Dendritic cell treated with granulocyte-macrophage colony-stimulating factor and Interleukin-4, amounts not matched to agents 40 ng/mL and 50 ng/mL, for 4 days (primary cell): ENCODE results near the gene CHML.

Experiments
- H3K27ac Mint-ChIP-seq: one replicate; pipeline ENCODE4 v1.8.0; 2022; ENCODE audit warnings: mild to moderate bottlenecking, mixed read lengths
- H3K27me3 Mint-ChIP-seq: one replicate; pipeline ENCODE4 v1.8.0; 2022; ENCODE audit warnings: mild to moderate bottlenecking, mixed read lengths
- H3K36me3 Mint-ChIP-seq: one replicate; pipeline ENCODE4 v1.8.0; 2022; ENCODE audit warnings: low read depth, mixed read lengths
- H3K4me1 Mint-ChIP-seq: one replicate; pipeline ENCODE4 v1.8.0; 2022; ENCODE audit warnings: low read depth, mixed read lengths
- H3K4me3 Mint-ChIP-seq: one replicate; pipeline ENCODE4 v1.8.0; 2022; ENCODE audit warnings: mild to moderate bottlenecking, moderate library complexity, mixed read lengths
- H3K9me3 Mint-ChIP-seq: one replicate; pipeline ENCODE4 v1.8.0; 2022; ENCODE audit warnings: mixed read lengths
- intact Hi-C: fragments of 100-400 bp; cut with micrococcal nuclease; formaldehyde crosslinking; loops from one replicate; pipeline ENCODE4 v1.15.0; 2022

Gene CHML

DNA sequence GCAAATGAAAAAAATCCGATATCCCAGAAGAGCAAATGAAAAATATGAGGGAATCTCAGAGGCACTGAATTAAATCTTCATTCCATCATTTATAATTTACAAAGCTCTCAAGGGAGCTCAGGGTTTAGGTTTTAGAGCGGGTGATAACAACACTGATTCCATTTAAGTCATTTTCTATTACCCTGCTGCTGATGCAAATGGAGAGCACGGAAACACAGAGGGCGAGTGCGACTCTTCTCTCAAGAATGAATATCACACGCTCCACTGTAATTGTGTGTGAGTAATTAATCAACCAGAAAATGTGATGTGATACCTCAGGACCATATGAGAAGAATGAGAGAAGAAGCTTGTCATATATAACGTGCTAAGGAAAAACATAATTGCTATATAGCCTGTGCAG lies 22.7 kb downstream of the CHML start:
- peaks cover 26% of the 10 kb centered on the region for H3K36me3 Mint-ChIP-seq
- H3K27me3 Mint-ChIP-seq = no peaks in the 10 kb centered on the region
- no peak overlapping the region for H3K4me3 Mint-ChIP-seq
- H3K4me1 Mint-ChIP-seq = peaks cover 49% of the 10 kb centered on the region
- intact Hi-C loops = no loop called here
- H3K27ac Mint-ChIP-seq = peak overlapping the region; percentile 16
- no peaks in the 10 kb centered on the region for H3K9me3 Mint-ChIP-seq

DNA sequence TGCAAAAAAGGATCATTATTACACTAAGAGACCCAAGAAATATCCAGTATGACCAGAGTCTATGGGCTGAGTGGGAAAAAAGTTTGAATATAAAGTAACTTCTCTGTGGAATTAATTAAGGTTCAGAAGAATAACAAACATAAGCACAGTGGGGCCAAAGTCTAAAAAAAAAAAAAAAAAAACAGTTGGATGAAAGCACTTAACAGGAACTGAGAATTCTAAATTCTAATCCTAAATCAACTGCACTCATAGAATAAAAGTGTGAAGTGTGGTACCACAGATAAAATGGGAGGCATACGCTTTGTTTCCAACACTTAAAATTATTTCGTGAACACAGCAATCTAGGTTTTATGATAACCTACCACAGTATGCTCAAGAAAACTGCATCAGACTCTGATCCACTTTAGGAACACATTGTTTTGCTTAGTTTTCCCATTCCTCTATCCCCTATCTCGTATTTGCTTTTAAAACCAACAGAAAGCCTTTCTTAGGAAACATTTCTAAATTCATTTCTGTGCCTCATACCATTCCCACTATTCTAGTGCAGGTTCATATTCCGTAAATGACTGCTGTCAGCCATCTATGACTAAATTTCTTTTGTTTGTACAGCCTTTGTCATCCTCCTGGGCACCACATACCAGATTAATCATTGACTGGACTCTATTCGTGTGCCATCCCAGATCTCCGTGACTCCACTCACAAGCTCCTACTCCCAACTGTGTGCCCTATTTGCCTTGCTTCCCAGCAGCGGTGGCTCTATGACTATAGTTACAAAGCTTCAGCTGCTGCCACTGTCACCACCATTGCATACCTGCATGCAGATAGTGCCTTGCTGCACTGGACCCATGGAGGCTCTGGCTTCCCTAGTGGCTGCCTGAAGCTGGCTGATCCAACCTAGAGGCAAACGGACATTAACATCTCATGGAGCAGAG lies 24.9 kb downstream of the CHML start:
- H3K4me1 Mint-ChIP-seq = peaks cover 42% of the 10 kb centered on the region
- intact Hi-C loops = no loop called here
- H3K27me3 Mint-ChIP-seq = no peaks in the 10 kb centered on the region
- no peak overlapping the region for H3K4me3 Mint-ChIP-seq
- no peak overlapping the region for H3K27ac Mint-ChIP-seq
- peaks cover 15% of the 10 kb centered on the region for H3K36me3 Mint-ChIP-seq
- no peaks in the 10 kb centered on the region for H3K9me3 Mint-ChIP-seq

DNA sequence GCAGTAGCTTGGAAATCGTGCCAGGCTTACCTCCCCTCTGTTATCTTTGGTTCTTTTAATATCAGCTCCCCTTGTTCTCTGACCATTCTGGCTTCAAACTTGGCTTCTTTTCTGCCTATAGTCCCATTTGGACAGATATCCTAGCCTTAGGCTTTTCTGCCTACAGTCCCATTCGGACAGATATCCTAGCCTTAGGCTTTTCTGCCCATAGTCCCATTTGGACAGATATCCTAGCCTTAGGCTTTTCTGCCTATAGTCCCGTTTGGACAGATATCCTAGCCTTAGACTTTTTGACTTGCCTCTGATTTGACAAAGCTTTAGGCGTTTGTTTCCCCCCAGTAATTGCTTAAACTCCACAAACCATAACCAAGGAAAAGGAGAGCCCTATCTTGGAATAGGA lies 25.6 kb downstream of the CHML start:
- H3K4me3 Mint-ChIP-seq = no peak overlapping the region
- H3K4me1 Mint-ChIP-seq = peaks cover 39% of the 10 kb centered on the region
- H3K27me3 Mint-ChIP-seq = no peaks in the 10 kb centered on the region
- no peaks in the 10 kb centered on the region for H3K9me3 Mint-ChIP-seq
- intact Hi-C loops = loop anchor here (5.0 kb wide), 1 partner anchor 82 kb away; the partner anchor contains the start of gene KMO
- peaks cover 17% of the 10 kb centered on the region for H3K36me3 Mint-ChIP-seq
- H3K27ac Mint-ChIP-seq = no peak overlapping the region

DNA sequence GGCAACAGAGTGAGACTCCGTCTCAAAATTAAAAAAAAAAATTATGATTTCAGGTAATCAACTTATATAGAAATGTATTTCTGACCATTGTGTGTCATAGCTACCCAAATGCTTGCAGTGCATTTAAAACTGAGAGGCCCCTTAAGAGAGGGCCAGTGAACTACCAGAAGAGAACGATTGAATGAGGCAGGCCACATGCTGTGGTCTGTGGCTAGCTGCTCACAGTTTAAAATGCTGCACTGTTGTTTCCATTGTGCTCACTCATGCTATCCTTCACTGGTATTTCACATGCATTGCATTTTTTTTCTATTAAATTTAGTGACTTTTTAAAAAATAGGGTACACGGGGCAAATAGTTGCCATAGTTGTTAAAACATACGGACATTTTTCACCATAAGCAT lies 26.0 kb downstream of the CHML start:
- Mint-ChIP-seq H3K4me3 (no peak overlapping the region), H3K9me3 (no peaks in the 10 kb centered on the region), H3K27me3 (no peaks in the 10 kb centered on the region), H3K4me1 (peaks cover 35% of the 10 kb centered on the region), H3K27ac (no peak overlapping the region), H3K36me3 (peaks cover 21% of the 10 kb centered on the region)
- intact Hi-C loops = loop anchor here (5.0 kb wide), 1 partner anchor 82 kb away; the partner anchor contains the start of gene KMO

DNA sequence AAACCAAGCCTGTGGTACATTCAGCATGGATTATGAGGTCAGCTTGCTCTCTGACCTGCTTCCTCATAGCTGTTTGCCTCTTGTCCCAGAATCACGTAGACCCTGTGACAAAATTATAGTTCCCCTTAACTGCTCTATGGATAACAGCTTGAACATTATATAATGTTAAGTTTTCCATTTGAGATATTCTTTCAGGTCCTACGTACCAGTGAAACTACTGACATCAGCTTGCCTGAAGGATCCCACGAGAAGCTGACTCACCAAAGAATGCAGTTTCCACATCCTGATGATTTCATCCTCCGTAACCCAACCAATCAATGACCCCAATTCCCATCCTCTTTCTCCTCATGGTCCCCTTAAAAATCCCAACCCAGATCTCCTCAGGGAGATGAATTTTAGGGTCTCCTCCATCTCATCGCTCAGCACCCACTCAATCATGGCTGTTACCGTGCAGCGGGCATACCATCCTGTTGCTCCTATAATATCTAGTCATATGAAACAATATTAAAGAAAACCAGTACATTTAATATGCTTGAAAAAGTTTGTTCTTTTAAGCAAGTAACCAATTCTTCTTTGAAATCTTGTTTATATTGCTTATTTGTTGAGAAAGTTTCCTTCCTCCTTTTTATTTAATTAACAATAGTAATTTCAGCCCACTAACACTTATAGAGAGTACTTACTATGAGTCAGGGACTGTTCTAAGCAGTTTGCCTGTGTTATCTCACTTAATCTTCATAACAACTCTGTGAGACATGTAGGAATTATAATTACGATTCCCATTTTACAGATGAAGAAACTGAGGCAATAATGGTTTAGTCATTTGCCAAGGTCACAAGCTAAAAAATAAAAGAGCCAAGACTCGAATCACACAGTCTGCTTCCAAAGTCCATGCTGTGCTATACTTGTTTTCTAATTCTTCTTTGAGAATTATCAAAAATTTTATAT lies 27.4 kb downstream of the CHML start:
- intact Hi-C loops = loop anchor here (5.0 kb wide), 1 partner anchor 81 kb away; the partner anchor contains the start of gene KMO
- Mint-ChIP-seq H3K36me3 (peaks cover 16% of the 10 kb centered on the region), H3K27me3 (no peaks in the 10 kb centered on the region), H3K27ac (peak overlapping the region; percentile 63), H3K4me1 (peaks cover 32% of the 10 kb centered on the region), H3K9me3 (no peaks in the 10 kb centered on the region), H3K4me3 (no peak overlapping the region)

DNA sequence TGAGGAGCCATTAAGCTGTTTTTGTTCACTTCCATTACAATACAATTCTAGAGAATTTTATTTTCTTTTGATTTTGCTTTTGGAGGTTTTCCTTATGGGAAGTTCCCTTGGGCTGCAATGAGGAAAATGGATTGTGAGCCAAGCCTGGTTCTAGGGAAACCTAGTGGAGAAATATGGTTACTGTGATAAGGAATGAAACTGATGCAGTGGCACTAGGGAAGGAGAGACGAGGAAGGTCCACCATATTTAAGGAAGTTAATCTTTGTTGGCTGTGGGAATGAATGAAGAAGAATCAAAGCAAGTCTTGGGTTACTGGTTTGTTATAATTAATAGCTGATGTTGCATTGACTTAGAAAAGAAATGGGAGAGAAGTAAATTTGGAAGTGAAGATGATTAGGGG lies 28.4 kb downstream of the CHML start:
- Mint-ChIP-seq H3K27ac (no peak overlapping the region), H3K4me1 (peaks cover 32% of the 10 kb centered on the region), H3K9me3 (no peaks in the 10 kb centered on the region), H3K4me3 (no peak overlapping the region), H3K36me3 (peaks cover 21% of the 10 kb centered on the region), H3K27me3 (no peaks in the 10 kb centered on the region)
- intact Hi-C loops = loop anchor here (1.0 to 5.0 kb wide), 3 partner anchors 16 to 223 kb away; partner anchors contain the start of gene KMO

DNA sequence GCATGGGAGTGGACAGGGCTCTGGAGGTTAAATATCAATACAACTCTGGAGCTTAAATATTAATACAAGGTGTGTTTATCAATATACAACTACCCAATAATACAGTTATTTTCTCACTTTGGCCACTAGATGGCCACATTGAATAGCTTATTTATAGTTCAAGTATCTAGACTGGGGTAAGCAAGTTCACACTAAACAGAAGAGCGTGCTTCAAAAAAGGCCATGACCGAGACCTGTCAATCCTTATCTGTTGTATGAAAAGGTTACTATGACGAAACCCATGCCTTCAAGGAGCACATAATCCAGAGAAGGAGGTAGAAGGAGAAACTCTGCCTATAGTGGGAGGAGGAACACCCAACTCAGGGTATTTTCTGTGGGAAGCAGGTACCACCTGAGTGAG lies 29.1 kb downstream of the CHML start:
- intact Hi-C loops = loop anchor here (1.0 to 5.0 kb wide), 3 partner anchors 16 to 224 kb away; partner anchors contain the start of gene KMO
- H3K9me3 Mint-ChIP-seq = no peaks in the 10 kb centered on the region

DNA sequence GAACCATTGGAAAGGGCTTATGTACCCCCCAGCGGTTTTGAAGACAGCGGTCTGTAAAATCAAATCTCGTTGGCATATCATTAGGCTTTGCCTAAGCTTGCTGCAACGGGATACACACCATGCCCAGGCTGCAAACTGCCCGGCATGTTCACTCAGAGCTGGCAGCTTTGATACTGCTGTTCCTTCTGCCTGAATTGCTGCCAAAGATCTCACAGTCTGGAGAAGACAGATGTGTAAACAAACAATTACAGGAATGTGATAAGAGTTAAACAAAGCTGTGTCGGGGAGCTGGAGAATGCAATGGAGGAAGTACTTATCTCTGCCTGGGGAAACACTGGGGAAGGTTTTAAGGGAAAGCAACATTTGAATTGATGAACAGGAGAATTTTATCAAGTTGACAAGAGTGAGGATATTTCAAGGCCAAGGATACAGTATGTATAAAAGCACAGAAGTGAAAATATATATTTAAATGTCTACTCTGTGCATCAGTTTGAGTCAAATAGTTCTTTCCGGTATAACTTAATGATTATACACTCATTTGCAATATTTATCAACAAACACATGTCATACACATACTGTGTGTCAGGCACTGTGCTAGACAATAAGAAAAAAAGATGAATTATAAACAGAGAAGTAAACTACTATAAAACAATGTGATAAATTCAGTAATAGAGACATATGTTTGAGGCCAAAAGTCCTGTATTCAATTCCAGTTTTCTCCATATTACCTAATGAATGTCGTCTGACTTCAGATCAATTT lies 29.9 kb downstream of the CHML start:
- intact Hi-C loops = loop anchor here (2.0 to 5.0 kb wide), 2 partner anchors 78 to 225 kb away; partner anchors contain the start of gene KMO
- Mint-ChIP-seq H3K27me3 (no peaks in the 10 kb centered on the region), H3K9me3 (no peaks in the 10 kb centered on the region), H3K27ac (no peak overlapping the region), H3K36me3 (peaks cover 20% of the 10 kb centered on the region), H3K4me3 (no peak overlapping the region), H3K4me1 (peaks cover 34% of the 10 kb centered on the region)

More for the DNA sequence above, 29.1 kb downstream of the CHML start:
- no peak overlapping the region for H3K27ac Mint-ChIP-seq
- H3K4me1 Mint-ChIP-seq = peaks cover 33% of the 10 kb centered on the region
- peaks cover 21% of the 10 kb centered on the region for H3K36me3 Mint-ChIP-seq
- H3K27me3 Mint-ChIP-seq = no peaks in the 10 kb centered on the region
- H3K4me3 Mint-ChIP-seq = no peak overlapping the region

DNA sequence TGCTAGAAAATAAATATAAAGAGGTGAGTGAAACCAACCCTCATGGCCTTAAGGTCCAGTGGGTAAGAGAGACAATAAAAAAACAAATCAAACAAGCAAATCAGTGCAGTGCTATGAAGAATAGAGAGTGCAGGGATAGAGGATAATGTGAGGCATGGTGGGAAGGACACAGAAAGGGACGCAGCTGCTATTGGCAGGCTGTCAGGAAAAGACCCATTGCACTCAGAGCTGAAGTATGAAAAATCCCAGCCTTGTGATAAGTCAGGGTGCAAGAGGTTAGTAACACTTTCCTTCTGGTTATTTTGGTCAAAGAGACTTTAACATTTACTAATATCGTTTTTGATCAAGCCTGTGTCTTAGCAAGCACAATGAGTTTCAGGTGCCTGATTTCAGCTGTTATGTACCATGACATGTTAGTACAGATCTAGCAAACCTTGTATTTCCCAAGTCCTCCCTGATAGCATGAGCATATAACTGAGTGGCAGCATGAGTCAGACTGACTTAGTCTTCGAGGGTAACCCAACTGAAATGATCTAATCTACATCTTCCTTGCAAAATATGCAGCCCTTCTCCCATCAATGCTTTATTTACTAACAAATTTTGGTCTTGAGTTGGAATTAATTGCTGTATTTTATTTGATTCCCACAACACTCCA lies 31.7 kb downstream of the CHML start:
- H3K9me3 Mint-ChIP-seq = no peaks in the 10 kb centered on the region
- H3K36me3 Mint-ChIP-seq = peaks cover 28% of the 10 kb centered on the region
- H3K27me3 Mint-ChIP-seq = no peaks in the 10 kb centered on the region
- H3K4me3 Mint-ChIP-seq = no peak overlapping the region
- peaks cover 38% of the 10 kb centered on the region for H3K4me1 Mint-ChIP-seq
- no peak overlapping the region for H3K27ac Mint-ChIP-seq
- intact Hi-C loops = no loop called here

DNA sequence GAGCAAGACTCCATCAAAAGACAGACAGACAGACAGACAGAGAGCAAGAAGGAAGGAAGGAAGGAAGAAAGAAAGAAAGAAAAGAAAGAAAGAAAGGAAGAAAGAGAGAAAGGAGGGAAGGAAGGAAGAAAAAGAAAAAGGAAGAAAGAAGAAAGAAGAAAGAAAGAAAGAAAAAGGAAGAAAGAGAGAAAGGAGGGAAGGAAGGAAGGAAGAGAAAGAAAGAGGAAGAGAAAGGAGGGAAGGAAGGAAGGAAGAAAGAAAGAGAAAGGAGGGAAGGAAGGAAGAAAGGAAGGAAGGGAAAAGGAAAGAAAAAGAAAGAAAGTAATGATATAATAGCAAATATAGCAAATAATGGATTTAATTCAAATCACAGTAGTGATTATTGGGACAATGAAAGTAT lies 32.7 kb downstream of the CHML start:
- Mint-ChIP-seq H3K4me1 (peaks cover 43% of the 10 kb centered on the region), H3K27ac (peak overlapping the region; percentile 28), H3K9me3 (no peaks in the 10 kb centered on the region), H3K4me3 (no peak overlapping the region), H3K27me3 (no peaks in the 10 kb centered on the region), H3K36me3 (peaks cover 39% of the 10 kb centered on the region)
- intact Hi-C loops = no loop called here

DNA sequence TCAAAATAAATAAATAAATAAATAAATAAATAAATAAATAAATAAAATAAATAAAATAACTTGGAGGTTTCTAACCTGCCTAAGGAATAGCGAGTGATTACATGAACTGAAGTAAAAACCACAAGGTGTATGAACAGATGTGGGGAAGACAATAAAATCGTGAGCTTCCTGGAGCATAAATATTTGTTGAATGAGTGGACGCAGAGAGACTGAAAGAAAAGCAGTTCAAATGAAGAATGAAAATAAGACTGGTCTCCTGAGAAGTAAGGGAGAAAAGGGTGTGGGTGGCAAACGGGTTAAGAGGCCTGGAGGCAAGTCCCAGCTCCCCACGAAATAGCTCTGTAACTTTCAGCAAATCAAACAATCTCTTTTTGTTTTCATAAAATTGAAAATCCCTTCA lies 33.6 kb downstream of the CHML start:
- no peaks in the 10 kb centered on the region for H3K9me3 Mint-ChIP-seq
- H3K27ac Mint-ChIP-seq = no peak overlapping the region

DNA sequence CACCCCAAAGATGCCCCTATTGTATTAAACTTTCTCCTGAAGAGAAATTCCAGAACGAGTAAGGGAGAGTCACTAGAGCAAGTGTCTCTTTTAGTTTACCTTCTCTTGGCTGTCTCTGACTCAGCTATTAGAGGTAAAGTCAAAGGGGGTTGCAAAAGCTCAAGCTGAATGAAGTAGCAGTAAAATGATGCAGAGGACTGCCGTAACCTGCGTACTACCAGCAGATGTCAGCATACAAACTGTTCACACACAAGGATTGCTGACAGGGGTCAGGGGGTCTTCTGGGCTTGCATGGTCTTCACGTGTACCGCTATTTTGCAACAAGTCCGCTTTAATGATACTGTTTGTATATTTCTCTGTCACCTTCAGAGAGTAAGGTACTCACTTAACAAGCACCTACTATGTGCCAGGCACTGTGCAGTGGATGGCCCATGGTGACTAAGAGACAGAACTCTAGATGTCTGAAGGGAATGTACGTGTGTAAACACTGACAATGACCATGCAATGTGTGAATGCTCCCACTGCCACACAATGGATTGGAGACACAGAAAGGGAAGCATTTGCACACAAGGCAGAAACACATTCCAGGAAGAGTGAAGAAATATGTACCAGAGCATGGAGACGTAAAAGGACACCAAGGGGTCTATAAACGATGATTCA lies 34.9 kb downstream of the CHML start:
- peaks cover 62% of the 10 kb centered on the region for H3K4me1 Mint-ChIP-seq
- H3K36me3 Mint-ChIP-seq = peaks cover 61% of the 10 kb centered on the region
- peak overlapping the region; percentile 20 for H3K27ac Mint-ChIP-seq
- H3K9me3 Mint-ChIP-seq = no peaks in the 10 kb centered on the region
- intact Hi-C loops = no loop called here
- H3K27me3 Mint-ChIP-seq = no peaks in the 10 kb centered on the region
- H3K4me3 Mint-ChIP-seq = no peak overlapping the region

More for the DNA sequence above, 33.6 kb downstream of the CHML start:
- H3K36me3 Mint-ChIP-seq = peaks cover 48% of the 10 kb centered on the region
- H3K27me3 Mint-ChIP-seq = no peaks in the 10 kb centered on the region
- intact Hi-C loops = no loop called here
- no peak overlapping the region for H3K4me3 Mint-ChIP-seq
- peaks cover 51% of the 10 kb centered on the region for H3K4me1 Mint-ChIP-seq
